Cerebellar nuclear complex (tissue), 1 donor: ENCODE data around the gene VASH2.
A peak's percentile ranks its signal among the peaks of the same experiment; 100 is the strongest.
"Not testable (repeated sequence)": the region's sequence is repeated elsewhere in the genome, so short reads cannot be mapped to it uniquely, and the experiment has no call there.

Experiments
- DNase-seq, 2 experiments: peaks; one replicate each; lab custom pipeline; 2025; lab: John Stamatoyannopoulos, UW

The VASH2 gene

GRCh38 chr1:212981025-212981495, 30.7 kb downstream of the VASH2 start:
- DNase-seq: peak; percentile 20 to 47

DNA sequence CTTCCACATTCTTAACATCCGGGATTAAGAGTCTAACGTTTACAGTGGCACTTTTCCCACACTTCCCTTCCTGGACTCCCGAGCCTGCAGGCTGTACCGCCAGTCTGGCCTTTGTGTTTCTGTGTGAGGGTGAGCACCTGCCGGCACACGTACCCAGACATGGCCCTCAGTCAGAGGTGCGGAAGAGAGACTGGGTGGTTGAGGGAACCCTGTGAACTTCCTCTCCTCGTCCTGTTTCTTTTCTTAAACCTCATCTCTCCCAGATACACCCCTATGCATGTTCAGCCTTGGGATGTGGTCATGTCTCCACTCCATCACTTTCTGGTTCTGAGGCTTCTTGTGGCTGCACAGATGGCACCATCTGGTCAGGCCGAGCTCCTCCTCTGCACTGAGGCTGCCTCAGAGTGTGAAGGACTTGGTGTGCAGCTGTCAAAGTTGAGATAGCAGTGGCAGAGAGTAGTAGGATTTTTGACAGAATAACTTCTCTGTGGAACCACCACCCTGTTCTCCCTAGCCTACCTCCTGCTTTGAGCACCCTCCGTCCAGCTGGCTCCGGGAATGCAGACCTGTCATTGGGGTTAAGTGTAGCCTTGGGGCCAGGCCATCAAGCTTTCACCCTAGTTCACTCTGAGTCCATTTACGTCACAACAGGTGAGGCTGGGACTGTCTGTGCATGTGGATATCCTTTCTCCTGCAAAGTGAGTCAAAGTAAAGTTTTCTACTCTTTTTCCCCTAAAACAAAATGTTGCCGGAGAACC, 31.4 kb downstream of the VASH2 start:
- DNase-seq: no peak

DNA sequence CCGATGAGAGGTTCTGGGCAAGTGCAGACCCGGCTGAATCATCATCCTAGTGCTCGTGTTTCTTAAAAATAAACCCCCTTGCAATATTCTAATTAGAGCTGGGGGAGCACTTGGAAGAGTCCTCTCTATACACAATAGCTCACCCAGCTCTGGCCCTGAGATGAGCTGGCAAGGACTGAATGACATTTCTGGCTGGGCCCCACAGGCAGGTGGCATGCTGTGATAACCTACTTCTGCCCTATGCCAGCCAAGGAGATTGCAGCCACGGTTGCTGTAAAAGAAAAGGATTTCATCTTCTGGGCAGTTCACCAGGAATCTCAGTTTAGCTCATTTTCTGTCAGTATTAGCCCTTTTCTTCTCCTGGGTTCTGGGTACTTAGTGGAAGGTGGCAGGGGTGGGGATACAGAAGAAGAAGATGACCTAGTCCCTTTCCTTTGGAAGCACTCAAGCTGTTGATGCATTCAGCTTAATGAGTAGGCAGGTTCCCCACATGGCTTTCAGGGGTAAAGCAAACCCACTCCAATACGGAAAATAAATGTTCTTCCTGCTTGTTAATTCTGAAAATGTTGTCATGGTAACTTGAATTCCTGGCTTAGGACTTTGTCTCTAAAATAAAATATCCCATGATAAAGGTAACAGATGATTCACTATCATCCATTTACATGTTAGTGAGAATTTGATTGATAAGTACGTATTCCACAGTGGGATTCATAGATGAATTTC, 32.2 kb downstream of the VASH2 start:
- peak in 1 of 2 experiments; percentile 24 for DNase-seq

- no peak for DNase-seq
Observed at GRCh38 chr1:212983482-212983881, 33.1 kb downstream of the VASH2 start.

- DNase-seq: no peak
Observed at GRCh38 chr1:212984522-212985291, 34.4 kb downstream of the VASH2 start.

- DNase-seq: no peak
Observed at GRCh38 chr1:212986551-212986950, 36.2 kb downstream of the VASH2 start.

- DNase-seq: no peak
Observed at GRCh38 chr1:212987702-212988322, 37.5 kb downstream of the VASH2 start.

- DNase-seq: no peak
Observed at GRCh38 chr1:212990276-212990675, 39.9 kb downstream of the VASH2 start.

- not testable (repeated sequence) for DNase-seq
Observed at GRCh38 chr1:212993960-212994359, 43.6 kb downstream of the VASH2 start.

- no peak for DNase-seq
Observed at GRCh38 chr1:212994926-212995325, 44.6 kb downstream of the VASH2 start.

GRCh38 chr1:213003256-213003655, 52.9 kb downstream of the VASH2 start:
- no peak for DNase-seq

- DNase-seq: no peak
Observed at GRCh38 chr1:213008564-213008963, 58.2 kb downstream of the VASH2 start.

- DNase-seq: no peak
Observed at GRCh38 chr1:213014642-213015041, 64.3 kb downstream of the VASH2 start.

DNA sequence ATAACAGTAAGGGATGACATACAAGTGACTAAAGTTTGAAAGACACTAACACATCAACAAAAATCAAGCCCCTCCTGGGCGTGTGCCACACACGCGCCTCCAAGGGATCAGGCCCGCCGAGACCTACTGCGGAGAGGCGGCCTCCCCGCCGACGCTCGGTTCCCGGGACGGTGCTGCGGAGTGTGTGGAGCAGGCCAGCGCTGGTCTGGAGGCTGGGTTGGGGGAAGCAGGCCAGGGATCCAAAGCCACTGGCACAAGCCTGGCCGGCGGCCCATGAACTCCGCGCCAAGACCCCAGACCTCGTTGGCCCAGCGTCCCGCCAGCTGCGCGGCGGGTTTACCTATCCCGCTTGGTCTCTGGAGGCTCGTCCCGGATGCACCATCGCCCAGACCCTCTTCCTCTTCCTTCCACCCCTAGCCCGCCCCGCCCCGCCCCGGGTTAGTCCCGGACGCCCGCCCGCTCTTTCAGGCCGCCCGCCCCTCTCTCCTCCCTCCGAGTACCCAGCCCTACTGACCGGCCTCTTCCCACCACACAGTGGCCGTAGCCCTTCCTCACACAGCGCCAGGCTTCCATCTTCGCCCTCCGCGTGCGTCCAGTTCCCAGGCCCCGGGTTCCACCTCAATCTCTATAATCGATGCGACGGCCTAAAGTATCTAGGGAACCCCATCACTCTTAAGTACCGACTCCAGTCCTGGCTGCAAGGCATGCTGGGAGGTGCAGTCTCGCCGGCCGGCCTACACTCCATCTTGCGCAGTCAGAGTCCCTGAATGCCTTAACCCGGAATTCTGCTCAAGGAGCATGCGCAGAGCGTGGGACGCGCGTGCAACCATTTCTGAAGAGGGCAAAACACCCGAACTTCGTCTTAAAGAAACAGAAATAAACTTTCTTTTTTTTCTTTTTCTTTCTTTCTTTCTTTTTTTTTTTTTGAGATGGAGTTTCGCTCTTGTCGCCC, 65.0 kb downstream of the VASH2 start, which contains the start of gene ANGEL2:
TSS of gene ANGEL2 (minus strand) at position 769 of the 952 bp plus-strand sequence. CDS start at position 573, 196 bp downstream.
- DNase-seq: peak; percentile 61 to 88

GRCh38 chr1:213017447-213018273, 67.3 kb downstream of the VASH2 start:
- no peak for DNase-seq

DNA sequence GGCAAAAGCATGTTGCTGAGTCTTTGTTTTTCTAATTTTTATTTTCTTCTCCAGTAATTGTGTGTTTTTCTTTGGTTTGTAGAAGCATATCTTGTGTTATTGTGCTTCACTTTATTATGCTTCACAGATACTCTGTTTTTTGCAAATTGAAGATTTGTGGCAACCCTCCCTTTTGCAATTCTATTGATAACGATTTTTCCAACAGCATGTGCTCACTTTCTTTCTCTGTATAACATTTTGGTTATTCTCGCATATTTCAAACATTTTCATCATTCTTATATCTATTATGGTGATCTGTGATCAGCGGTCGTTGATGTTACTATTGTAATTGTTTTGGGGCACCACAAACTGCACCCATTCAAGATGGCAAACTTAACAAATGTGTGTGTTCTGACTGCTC, 69.1 kb downstream of the VASH2 start:
- no peak for DNase-seq

DNA sequence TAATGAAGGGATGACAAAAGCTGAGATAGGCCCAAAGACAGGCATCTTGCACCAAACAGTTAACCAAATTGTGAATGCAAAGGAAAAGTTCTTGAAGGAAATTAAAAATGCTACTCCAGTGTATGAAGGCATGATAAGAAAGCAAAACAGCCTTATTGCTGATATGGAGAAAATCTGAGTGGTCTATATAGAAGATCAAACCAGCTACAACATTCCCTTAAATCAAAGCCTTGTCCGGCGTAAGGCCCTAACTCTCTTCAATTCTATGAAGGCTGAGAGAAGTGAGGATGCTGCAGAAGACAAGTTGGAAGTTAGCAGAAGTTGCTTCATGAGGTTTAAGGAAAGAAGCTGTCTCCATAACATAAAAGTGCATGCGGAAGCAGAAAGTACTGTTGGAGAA, 69.7 kb downstream of the VASH2 start:
- no peak for DNase-seq

GRCh38 chr1:213027024-213027423, 76.7 kb downstream of the VASH2 start:
- not testable (repeated sequence) for DNase-seq

DNA sequence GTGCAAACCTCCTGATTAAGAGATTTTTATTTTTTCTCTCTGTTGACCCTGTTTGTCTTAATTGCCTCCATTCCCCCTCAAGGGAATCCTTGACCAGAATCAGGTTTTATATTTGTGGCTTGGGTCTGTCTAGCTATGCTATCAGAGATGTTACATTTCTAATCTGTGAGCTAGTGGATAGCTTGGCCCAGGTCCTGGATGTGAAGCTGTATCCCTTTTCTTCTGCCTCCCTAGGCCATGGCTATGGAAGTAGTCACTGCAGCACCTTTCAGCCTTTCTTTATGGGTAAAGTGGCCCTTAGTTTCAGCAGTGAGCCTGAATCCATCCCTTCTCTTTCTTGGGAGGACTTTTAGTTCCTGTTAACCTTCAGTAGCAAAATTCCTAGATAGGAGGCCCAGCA, 82.3 kb downstream of the VASH2 start:
- no peak for DNase-seq

DNA sequence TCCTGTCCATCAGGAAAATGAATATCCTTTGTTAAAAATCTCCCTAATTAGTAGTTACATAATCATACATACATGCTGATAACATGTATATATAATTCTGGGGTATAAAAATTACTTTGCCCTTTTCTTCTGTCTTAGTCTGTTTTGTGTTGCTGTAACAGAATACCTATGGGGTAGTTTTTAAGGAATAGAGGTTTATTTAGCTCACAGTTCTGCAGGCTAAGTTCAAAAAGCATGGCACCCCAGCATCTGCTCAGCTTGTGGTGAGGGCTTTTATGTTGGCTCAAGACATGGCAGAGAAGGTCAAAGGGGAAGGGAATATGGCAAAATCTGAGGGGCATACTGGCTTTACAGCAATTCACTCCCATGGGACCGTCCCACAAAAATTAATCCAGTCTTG, 84.4 kb downstream of the VASH2 start:
- DNase-seq: no peak
